GM19351 (cell line): ENCODE data around the gene FOXJ3.

Experiments
- ATAC-seq: cut with Tn5 transposase; IDR thresholded peaks from one replicate; pipeline ENCODE4 v1.9.1; 2021; ENCODE audit warnings: mild to moderate bottlenecking, moderate library complexity; ENCODE audit not compliant: unreplicated experiment

FOXJ3 gene

GRCh38 chr1:42195841-42196240, 139.2 kb downstream of the FOXJ3 start:
- ATAC-seq = no peak

- ATAC-seq = no peak
Measured at GRCh38 chr1:42192106-42192505, 142.9 kb downstream of the FOXJ3 start.

DNA sequence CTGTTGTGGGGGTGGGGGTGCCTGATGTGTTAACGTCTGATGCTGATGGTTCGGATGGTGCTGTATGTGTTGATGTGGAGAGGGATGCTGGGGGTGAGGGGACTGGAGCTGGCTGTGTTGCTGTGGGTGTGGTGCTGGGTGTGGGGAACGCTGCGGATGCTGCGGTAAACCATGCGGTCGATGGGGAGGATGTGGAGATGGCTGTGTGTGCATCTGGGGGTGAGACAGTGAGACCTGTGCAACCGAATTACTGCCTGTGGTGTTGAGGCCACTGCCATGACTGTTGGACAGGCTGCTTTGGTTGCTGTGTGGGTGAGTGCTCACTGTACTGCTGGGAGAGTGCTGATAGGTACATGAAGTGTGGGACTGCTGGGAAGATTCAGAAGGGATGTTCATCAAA, 143.7 kb downstream of the FOXJ3 start:
- ATAC-seq = no peak

DNA sequence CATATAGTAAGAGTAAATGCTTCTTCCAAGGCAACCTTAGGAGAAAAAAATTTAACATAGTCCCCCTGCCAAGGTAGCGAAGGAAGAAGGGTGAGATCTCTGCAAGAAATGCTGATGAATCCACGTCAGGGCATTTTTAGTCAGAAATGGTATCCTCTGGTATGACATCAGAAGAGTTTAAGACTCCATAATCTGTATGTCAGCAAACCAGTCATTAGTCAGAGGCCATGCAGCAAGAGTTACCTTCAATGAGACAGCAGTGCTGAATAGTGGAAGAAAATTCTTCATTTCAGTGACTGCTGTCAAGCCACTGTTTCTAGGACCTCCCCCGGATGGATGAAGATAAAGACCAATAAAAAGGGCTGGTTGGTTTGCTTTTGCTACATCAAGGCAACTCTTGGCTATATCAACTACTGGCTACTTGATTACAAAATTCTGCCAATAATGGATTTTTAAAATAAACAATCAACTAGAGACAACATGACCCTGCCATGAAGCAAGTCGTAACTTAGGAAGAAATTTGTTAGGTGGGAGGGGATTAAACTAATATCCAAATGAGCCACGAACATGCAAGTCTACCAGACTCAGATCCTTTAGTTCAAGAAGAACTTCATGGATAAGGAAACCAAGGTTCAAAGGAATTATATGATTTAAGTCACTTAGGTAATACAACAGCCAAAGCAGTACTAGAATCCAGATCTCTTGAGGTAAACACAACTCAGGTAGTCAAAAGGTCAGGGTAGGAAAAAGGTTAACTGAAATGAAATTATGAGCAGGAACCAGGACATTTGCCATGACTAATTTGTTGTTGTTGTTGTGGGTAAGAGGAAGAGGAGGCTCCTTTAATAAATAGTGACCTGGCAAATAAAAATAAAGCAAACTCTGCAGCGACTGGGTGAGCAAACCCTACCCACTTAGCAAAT, 144.8 kb downstream of the FOXJ3 start:
- ATAC-seq = no peak

DNA sequence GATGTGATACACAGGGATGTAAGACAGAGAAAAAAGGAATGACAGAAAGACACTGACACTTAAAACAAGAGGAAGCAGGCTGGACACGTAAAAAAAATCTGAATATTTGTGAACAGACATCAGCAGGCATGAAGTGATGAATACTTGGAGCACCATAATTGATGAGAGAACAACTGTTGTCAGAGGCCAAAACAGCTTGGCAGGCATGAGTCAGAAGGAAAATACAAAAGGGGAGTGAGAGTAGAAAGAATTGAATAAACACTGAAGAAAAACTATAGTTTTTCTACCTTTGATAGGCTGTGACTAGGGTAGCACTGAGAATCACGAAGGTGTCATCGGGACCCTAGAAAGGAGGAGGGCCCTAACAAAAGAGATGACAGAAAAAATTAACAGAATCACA, 148.9 kb downstream of the FOXJ3 start:
- no peak for ATAC-seq

GRCh38 chr1:42184616-42185015, 150.4 kb downstream of the FOXJ3 start:
- no peak for ATAC-seq

- ATAC-seq = no peak
Measured at GRCh38 chr1:42183957-42184268, 151.1 kb downstream of the FOXJ3 start.

- ATAC-seq = no peak
Measured at GRCh38 chr1:42183210-42183956, 151.7 kb downstream of the FOXJ3 start.

DNA sequence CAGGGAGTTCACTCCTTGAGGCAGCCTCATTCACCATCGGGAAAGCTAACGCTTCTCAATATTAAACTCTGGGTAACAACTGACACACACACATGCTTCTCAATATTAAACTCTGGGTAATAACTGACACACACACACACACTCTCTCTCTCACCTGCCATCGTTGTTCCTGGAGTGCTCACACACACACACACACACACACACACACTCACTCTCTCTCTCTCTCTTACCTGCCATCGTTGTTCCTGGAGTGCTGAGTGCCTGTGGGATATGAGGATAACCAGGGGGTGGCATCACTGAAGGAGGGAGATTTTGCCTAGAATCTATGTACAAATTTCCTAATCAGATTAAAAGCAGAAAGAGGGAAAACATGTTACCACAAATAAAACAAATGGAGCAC, 153.3 kb downstream of the FOXJ3 start:
- ATAC-seq = no peak

GRCh38 chr1:42179900-42180329, 155.1 kb downstream of the FOXJ3 start:
- no peak for ATAC-seq

GRCh38 chr1:42179275-42179674, 155.8 kb downstream of the FOXJ3 start:
- no peak for ATAC-seq

GRCh38 chr1:42178249-42178648, 156.8 kb downstream of the FOXJ3 start:
- ATAC-seq = no peak

DNA sequence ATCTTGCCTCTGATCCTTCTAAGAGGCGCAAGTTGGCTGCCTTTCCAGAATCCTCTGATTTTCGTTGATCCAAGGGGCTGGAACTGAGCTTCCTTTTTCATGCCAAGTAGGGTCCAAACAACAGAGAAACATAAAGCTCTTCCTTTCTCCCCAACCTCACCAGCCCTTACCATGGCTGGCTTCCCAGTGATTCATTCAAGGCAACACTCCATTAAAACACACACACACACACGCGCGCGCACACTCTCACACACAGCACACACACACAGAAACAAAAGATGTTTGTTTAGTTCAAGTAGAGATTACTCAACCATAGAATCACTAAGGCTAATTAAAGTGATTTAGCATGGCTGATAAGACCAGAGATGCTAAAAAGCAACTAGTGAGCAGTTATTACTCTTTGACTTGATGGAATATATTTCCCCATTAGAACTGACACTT, 157.5 kb downstream of the FOXJ3 start:
- ATAC-seq = no peak

GRCh38 chr1:42176902-42177519, 158.0 kb downstream of the FOXJ3 start:
- no peak for ATAC-seq

GRCh38 chr1:42175314-42176054, 159.6 kb downstream of the FOXJ3 start:
- ATAC-seq = no peak

DNA sequence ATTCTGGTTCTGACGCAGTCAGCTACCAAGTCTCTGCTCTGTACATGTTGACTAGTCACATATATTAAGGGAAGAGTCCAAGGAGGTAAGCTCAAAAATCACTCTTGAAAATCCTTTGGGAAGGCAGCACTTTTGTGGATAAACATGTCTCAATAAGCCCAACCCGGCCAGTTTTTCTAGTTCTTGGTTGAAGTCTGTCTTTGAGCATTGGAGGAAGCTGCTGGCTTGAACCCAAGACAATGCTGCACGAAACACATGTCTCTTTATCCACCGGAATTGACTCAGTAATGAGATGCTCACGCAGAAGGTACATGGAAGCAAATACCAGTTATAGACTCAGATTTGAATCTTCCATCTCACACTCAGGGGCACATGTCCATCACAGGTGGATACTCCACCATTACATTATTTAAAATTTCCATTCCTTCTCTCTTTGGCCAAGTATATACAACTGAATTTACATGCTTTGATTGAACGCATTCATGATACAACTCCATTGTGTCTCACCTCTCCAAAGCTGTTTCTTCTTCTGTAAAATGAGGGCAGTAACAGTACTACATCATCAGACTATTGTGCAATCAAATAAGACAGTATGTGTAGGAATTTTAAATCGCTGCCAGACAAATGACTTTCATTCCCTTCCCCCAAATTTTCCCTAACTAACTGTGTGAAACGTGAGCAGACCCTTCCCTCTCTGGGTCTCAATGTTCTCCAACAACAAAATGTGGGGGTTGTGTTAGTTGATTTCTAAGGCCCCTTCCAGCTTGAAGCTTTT, 160.9 kb downstream of the FOXJ3 start:
- no peak for ATAC-seq

DNA sequence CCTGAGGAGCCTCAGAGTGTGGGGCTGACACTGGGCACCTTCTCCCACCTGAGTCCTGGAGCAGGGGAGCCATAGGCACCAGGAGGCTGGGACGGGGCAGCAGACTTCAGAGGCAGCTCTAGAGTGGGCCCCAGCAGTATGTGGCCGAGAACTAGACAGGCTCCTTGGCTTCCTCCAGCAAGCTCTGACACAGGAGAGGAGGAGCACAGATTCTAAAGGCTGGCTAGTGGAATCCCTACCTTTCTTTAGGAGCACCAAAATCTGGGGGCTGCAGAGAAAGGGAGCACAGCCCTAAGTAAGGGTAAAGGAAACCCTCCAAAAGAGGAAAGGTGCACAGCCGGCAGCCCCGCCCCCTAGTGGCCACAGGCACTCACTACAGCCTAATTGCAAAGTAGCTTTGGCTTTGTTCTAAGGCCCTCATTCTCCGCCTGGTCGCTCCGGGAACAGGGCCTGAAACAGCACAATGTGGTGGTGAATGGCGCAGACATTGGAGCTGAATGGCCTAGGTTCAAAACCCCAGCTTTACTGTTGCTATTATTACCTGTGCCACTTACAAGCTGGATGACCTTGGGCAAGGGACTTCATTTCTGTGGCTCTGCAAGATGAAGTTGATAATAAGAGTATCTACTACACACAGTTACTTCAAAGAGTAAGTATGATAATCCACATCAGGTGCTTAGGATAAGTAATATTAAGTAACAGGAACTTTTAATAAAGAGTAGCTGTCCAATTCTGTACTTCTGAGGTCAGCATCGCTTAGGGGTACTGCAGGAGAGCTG, 161.7 kb downstream of the FOXJ3 start:
- no peak for ATAC-seq

DNA sequence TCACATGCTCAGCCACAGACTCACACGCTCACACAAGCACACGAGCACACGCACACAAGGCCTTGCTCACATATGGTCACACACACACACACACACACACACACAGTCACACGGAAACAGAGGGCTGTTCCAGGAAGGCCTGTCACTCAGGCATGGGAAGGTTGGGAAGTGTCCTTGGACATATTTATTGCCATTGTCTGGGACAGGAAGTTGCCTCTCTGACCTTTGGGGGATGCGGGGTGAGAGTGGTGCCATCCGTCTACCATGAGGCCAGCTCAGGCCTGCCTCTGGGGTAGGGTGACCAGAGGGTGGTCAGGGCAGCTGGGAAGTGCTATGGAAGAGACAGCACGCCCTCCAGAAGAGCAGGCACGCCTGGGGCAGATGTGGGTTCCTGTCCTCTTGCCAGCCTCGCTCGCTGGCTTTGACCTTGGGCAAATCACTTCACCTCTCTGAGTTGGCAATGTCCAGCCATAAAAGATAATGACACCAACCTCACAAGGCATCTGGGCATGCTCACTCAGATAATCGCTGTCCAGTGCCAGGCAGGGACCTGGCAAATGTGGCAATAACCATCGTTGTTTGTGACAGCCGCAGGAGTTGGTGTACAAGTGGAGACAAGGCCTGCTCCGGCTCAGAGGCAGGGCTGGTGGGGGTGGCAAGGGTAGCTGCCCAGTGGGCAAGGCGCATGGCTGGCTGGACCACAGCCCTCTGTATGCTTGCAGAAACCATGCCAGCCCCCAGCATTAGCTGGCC, 162.5 kb downstream of the FOXJ3 start:
- no peak for ATAC-seq
